HepG2 (cell line): Measurements from ENCODE around the gene BFSP1. TPM values are rescaled to one million over a fixed set of nuclear protein-coding genes. Genes with fewer than 3 reads are reported as not detected.

Experiments
- ATAC-seq: fragments of 200-7000 bp; cut with Tn5 transposase; 3 replicates; pipeline ENCODE4 v1.9.1; 2020; ENCODE audit warnings: mild to moderate bottlenecking, moderate library complexity
- BruUV-seq: library from RNA; stranded (reverse); fragments of 400-500 nt; replicated peaks from 2 replicates; lab custom pipeline; 2021; lab: Mats Ljungman, UMichigan
- CTCF ChIA-PET: fragments of 300-600 bp; formaldehyde crosslinking; extraction: SDS; loops from one replicate; lab custom pipeline; 2021; ENCODE audit warnings: low total read pairs, inconsistent platforms, low intra/inter-chr PET ratio; lab: Yijun Ruan, JAX
- POLR2A ChIA-PET: fragments of 350-600 bp; sonication (Branson Sonifier 250); formaldehyde crosslinking; loops from one replicate; lab custom pipeline; 2020; ENCODE audit warnings: antibody characterized with exemption, inconsistent platforms; lab: Yijun Ruan, JAX
- DNase-seq: peaks from one replicate; pipeline ENCODE4 v3.0.0-alpha.2; 2015; ENCODE audit warnings: low spot score
- FAIRE-seq: peaks from 3 replicates; lab custom pipeline; 2011; peaks lifted over from hg19 to GRCh38; lab: Jason Lieb, UNC
- H2AFZ ChIP-seq: one replicate; pipeline ENCODE4 v1.6.1; 2011; ENCODE audit warnings: low read length, inconsistent platforms
- H3K27ac ChIP-seq: fragments of 300-600 bp; 3 replicates; pipeline ENCODE4 v1.8.0; 2011; ENCODE audit warnings: mixed run types, mild to moderate bottlenecking, mixed read lengths, low read length, inconsistent platforms; ENCODE audit not compliant: insufficient read depth; ENCODE audit errors: extremely low read length
- H3K27me3 ChIP-seq, 2 experiments: fragments of 200-600 bp in 1 of 2; 2 replicates in 1 of 2; 3 replicates in 1 of 2; pipeline versions ENCODE4 v1.6.0 to v1.8.0; 2011; ENCODE audit warnings: low read length in 2 of 2, mild to moderate bottlenecking in 2 of 2, moderate library complexity in 2 of 2, inconsistent platforms in 1 of 2; ENCODE audit not compliant: insufficient read depth in 2 of 2, control insufficient read depth in 1 of 2
- H3K36me3 ChIP-seq, 2 experiments: fragments of 200-600 bp in 1 of 2; replicated peaks in 1 of 2; 2 replicates in 1 of 2; 3 replicates in 1 of 2; pipeline versions ENCODE4 v1.5.1 to v1.8.0; 2011; ENCODE audit warnings: low read length in 2 of 2, inconsistent platforms in 1 of 2; ENCODE audit not compliant: insufficient read depth in 2 of 2, control insufficient read depth in 1 of 2
- H3K4me1 ChIP-seq: 2 replicates; pipeline ENCODE4 v1.5.1; 2012; ENCODE audit warnings: low read length, inconsistent platforms; ENCODE audit not compliant: insufficient read depth
- H3K4me2 ChIP-seq: 2 replicates; pipeline ENCODE4 v1.6.0; 2011; ENCODE audit warnings: low read depth, low read length, inconsistent platforms
- H3K4me3 ChIP-seq, 3 experiments: fragments of 200-600 bp in 1 of 3; sonication (generic), shearing (Covaris generic) in 1 of 3; replicated peaks in 1 of 3; 2 replicates each; pipeline ENCODE4 v1.5.1; 2011 to 2016; ENCODE audit warnings: low read length in 3 of 3, inconsistent platforms in 2 of 3, low read depth in 2 of 3, mild to moderate bottlenecking in 2 of 3, control low read depth in 1 of 3, mixed read lengths in 1 of 3; ENCODE audit not compliant: insufficient read depth in 1 of 3
- H3K79me2 ChIP-seq: one replicate; pipeline ENCODE4 v1.6.1; 2011; ENCODE audit warnings: low read length, inconsistent platforms; ENCODE audit not compliant: insufficient read depth
- H3K9ac ChIP-seq: 2 replicates; pipeline ENCODE4 v1.6.0; 2011; ENCODE audit warnings: mild to moderate bottlenecking, low read depth, low read length, inconsistent platforms; ENCODE audit not compliant: insufficient read depth
- H3K9me3 ChIP-seq: 2 replicates; pipeline ENCODE4 v1.5.1; 2012; ENCODE audit warnings: mild to moderate bottlenecking, low read length
- H4K20me1 ChIP-seq: 2 replicates; pipeline ENCODE4 v1.6.0; 2011; ENCODE audit warnings: inconsistent platforms, mild to moderate bottlenecking, low read length, moderate library complexity; ENCODE audit not compliant: insufficient read depth
- GABPA ChIP-seq, 2 experiments: IDR thresholded peaks; 2 replicates each; pipeline ENCODE4 v1.6.1; 2011 to 2016; ENCODE audit warnings: low read depth in 2 of 2, low read length in 1 of 2, missing biosample characterization in 1 of 2, missing genetic modification characterization in 1 of 2
- GATAD2A ChIP-seq: IDR thresholded peaks from 2 replicates; pipeline ENCODE4 v1.6.1; 2016
- MED8 ChIP-seq: sonication (generic); formaldehyde crosslinking; IDR thresholded peaks from 2 replicates; pipeline ENCODE4 v1.8.1; 2023; ENCODE audit warnings: mild to moderate bottlenecking, missing genetic modification reagents; ENCODE audit not compliant: insufficient replicate concordance
- PAWR ChIP-seq: sonication (generic); formaldehyde crosslinking; IDR thresholded peaks from 2 replicates; pipeline ENCODE4 v1.4.0; 2020; ENCODE audit warnings: missing genetic modification reagents, mild to moderate bottlenecking, borderline replicate concordance
- POLR2G ChIP-seq: fragments of 200-400 bp; formaldehyde crosslinking; IDR thresholded peaks from 2 replicates; pipeline ENCODE4 v1.6.1; 2018; ENCODE audit warnings: mild to moderate bottlenecking, low read depth, low read length, moderate library complexity
- ZNF83 ChIP-seq: sonication (generic); formaldehyde crosslinking; IDR thresholded peaks from 2 replicates; pipeline ENCODE4 v1.4.0; 2020; ENCODE audit warnings: missing genetic modification reagents, mild to moderate bottlenecking, borderline replicate concordance
- WGBS: methylation state at CpG from one replicate; pipeline ENCODE4 v1.1.6; 2017; ENCODE audit warnings: low lambda C conversion rate; 5-methylcytosine and 5-hydroxymethylcytosine counted together
- in situ Hi-C: cut with HindIII; loops from 2 replicates; pipeline ENCODE4 v1.10.0; 2017; ENCODE audit warnings: low pct_unique_long_range_greater_than_20kb; ENCODE audit not compliant: extremely low pct_ligation_motif_present
- intact Hi-C: fragments of 100-400 bp; cut with micrococcal nuclease; formaldehyde crosslinking; loops from one replicate; pipeline ENCODE4 v1.10.0; 2022; ENCODE audit not compliant: unreplicated experiment
- polyA plus RNA-seq, 8 experiments: library from polyadenylated mRNA; depleted of rRNA in 3 of 8; stranded (reverse) in 7 of 8; unstranded in 1 of 8; fragments of >200 nt; fragmentation: Illumina TruSeq in 4 of 8; extraction: Trizol in 4 of 8; gene quantifications; 2 replicates each; pipeline versions ENCODE4 v1.2.1 to v1.2.3, GENCODE V29; 2011 to 2016; ENCODE audit warnings: low read depth in 4 of 8, missing spikeins in 1 of 8, mixed read lengths in 1 of 8; ENCODE audit not compliant: insufficient read depth in 1 of 8
- total RNA-seq, 5 experiments: library from RNA; depleted of rRNA; stranded (reverse); fragments of >200 nt; fragmentation: Illumina TruSeq; extraction: Trizol; gene quantifications; 2 replicates each; pipeline ENCODE4 v1.2.3, GENCODE V29; 2016; ENCODE audit warnings: low read depth in 1 of 5
- TF ChIP-seq, protein P1 (sequence below): sonication (generic); formaldehyde crosslinking; IDR thresholded peaks from 2 replicates; pipeline ENCODE4 v1.4.0; 2020; ENCODE audit warnings: missing genetic modification reagents, borderline replicate concordance
- TF ChIP-seq, protein P2 (sequence below): sonication (generic); formaldehyde crosslinking; IDR thresholded peaks from 2 replicates; pipeline ENCODE4 v1.5.1; 2020; ENCODE audit warnings: missing genetic modification reagents, mild to moderate bottlenecking, borderline replicate concordance
- TF ChIP-seq, protein P3 (sequence below): sonication (generic); formaldehyde crosslinking; IDR thresholded peaks from 2 replicates; pipeline ENCODE4 v1.4.0; 2020; ENCODE audit warnings: missing genetic modification reagents

Gene BFSP1
- total and polyA plus RNA-seq, 2 of the 13 experiments (the other 11 are each of a cell fraction or from before 2014, with no cell fraction given) = 0.22 to 0.26 TPM

GRCh38 chr20:17558941-17559304 is 27.7 kb upstream of the BFSP1 start:
- H3K4me3 ChIP-seq = no peak overlapping the region
- H3K36me3 ChIP-seq = no peaks in the 10 kb centered on the region
- no peak for TF ChIP-seq MED8 (CRISPR knock-in tag)
- TF ChIP-seq, protein P1, sequence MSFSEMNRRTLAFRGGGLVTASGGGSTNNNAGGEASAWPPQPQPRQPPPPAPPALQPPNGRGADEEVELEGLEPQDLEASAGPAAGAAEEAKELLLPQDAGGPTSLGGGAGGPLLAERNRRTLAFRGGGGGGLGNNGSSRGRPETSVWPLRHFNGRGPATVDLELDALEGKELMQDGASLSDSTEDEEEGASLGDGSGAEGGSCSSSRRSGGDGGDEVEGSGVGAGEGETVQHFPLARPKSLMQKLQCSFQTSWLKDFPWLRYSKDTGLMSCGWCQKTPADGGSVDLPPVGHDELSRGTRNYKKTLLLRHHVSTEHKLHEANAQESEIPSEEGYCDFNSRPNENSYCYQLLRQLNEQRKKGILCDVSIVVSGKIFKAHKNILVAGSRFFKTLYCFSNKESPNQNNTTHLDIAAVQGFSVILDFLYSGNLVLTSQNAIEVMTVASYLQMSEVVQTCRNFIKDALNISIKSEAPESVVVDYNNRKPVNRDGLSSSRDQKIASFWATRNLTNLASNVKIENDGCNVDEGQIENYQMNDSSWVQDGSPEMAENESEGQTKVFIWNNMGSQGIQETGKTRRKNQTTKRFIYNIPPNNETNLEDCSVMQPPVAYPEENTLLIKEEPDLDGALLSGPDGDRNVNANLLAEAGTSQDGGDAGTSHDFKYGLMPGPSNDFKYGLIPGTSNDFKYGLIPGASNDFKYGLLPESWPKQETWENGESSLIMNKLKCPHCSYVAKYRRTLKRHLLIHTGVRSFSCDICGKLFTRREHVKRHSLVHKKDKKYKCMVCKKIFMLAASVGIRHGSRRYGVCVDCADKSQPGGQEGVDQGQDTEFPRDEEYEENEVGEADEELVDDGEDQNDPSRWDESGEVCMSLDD (CRISPR knock-in tag) = no peak
- TF ChIP-seq GABPA (IDR thresholded peaks at IDR 0.05; ENCODE audit: low read depth, low read length) = no peak
- peak; percentile 4; the same call in 1 of the 2 replicates for TF ChIP-seq GABPA (CRISPR knock-in tag; IDR thresholded peaks at IDR 0.05; ENCODE audit: low read depth)
- TF ChIP-seq GATAD2A (CRISPR knock-in tag) = no peak
- no peak for TF ChIP-seq PAWR (CRISPR knock-in tag)
- TF ChIP-seq, protein P2, sequence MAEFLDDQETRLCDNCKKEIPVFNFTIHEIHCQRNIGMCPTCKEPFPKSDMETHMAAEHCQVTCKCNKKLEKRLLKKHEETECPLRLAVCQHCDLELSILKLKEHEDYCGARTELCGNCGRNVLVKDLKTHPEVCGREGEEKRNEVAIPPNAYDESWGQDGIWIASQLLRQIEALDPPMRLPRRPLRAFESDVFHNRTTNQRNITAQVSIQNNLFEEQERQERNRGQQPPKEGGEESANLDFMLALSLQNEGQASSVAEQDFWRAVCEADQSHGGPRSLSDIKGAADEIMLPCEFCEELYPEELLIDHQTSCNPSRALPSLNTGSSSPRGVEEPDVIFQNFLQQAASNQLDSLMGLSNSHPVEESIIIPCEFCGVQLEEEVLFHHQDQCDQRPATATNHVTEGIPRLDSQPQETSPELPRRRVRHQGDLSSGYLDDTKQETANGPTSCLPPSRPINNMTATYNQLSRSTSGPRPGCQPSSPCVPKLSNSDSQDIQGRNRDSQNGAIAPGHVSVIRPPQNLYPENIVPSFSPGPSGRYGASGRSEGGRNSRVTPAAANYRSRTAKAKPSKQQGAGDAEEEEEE (CRISPR knock-in tag) = no peak
- TF ChIP-seq POLR2G = no peak
- TF ChIP-seq ZNF83 (CRISPR knock-in tag) = no peak
- TF ChIP-seq, protein P3, sequence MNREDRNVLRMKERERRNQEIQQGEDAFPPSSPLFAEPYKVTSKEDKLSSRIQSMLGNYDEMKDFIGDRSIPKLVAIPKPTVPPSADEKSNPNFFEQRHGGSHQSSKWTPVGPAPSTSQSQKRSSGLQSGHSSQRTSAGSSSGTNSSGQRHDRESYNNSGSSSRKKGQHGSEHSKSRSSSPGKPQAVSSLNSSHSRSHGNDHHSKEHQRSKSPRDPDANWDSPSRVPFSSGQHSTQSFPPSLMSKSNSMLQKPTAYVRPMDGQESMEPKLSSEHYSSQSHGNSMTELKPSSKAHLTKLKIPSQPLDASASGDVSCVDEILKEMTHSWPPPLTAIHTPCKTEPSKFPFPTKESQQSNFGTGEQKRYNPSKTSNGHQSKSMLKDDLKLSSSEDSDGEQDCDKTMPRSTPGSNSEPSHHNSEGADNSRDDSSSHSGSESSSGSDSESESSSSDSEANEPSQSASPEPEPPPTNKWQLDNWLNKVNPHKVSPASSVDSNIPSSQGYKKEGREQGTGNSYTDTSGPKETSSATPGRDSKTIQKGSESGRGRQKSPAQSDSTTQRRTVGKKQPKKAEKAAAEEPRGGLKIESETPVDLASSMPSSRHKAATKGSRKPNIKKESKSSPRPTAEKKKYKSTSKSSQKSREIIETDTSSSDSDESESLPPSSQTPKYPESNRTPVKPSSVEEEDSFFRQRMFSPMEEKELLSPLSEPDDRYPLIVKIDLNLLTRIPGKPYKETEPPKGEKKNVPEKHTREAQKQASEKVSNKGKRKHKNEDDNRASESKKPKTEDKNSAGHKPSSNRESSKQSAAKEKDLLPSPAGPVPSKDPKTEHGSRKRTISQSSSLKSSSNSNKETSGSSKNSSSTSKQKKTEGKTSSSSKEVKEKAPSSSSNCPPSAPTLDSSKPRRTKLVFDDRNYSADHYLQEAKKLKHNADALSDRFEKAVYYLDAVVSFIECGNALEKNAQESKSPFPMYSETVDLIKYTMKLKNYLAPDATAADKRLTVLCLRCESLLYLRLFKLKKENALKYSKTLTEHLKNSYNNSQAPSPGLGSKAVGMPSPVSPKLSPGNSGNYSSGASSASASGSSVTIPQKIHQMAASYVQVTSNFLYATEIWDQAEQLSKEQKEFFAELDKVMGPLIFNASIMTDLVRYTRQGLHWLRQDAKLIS (CRISPR knock-in tag) = 0 out of 2 replicates have a peak, but pooled peaks have one; percentile 12
- no TSS peak for BruUV-seq
- H3K9me3 ChIP-seq = no peaks in the 10 kb centered on the region
- FAIRE-seq (no peak), ATAC-seq (no peak), DNase-seq (no peak)
- no peaks in the 10 kb centered on the region for H4K20me1 ChIP-seq
- H3K4me1 ChIP-seq = peaks cover 44% of the 10 kb centered on the region
- no peak overlapping the region for H2AFZ ChIP-seq
- POLR2A ChIA-PET = interaction anchor here (6.6 kb wide), 1 partner anchor 12 kb away, joined by 33 read pairs; the partner anchor contains the start of gene DSTN
- intact Hi-C loops (loop anchor here (1.0 kb wide), 1 partner anchor 10 kb away; no protein-coding TSS in a partner anchor), in situ Hi-C loops (no loop called here)
- no peaks in the 10 kb centered on the region for H3K79me2 ChIP-seq
- peak overlapping the region; percentile 48 for H3K27ac ChIP-seq
- no peak overlapping the region for H3K9ac ChIP-seq
- CTCF ChIA-PET = interaction anchor here (0.6 kb wide), 1 partner anchor 11 kb away, joined by 3 read pairs; the partner anchor contains the start of gene DSTN
- H3K27me3 ChIP-seq = no peaks in the 10 kb centered on the region
- 51% methylated on average over 1 of the region's 1 CpG for WGBS
- peak overlapping the region; percentile 59; the same call in 1 of the 2 replicates for H3K4me2 ChIP-seq
